GM19238 (cell line): ENCODE data around the gene INTS4.
A peak's percentile ranks its signal among the peaks of the same experiment; 100 is the strongest.
"Not testable (repeated sequence)": the region's sequence is repeated elsewhere in the genome, so short reads cannot be mapped to it uniquely, and the experiment has no call there.

ENCODE experiments used
- DNase-seq: peaks from one replicate; pipeline ENCODE4 v3.0.0; 2011; ENCODE audit warnings: low spot score; ENCODE audit not compliant: insufficient read length

The INTS4 gene

GRCh38 chr11:78022397-78023396 is 28.2 kb upstream of the INTS4 start, which contains the start of gene KCTD14:
Gene KCTD14 (minus strand): TSS chr11:78023276. CDS start chr11:78023249, 27 bp downstream.
- DNase-seq: no peak

- no peak for DNase-seq
Observed at GRCh38 chr11:78021611-78022010, 27.1 kb upstream of the INTS4 start.

DNA sequence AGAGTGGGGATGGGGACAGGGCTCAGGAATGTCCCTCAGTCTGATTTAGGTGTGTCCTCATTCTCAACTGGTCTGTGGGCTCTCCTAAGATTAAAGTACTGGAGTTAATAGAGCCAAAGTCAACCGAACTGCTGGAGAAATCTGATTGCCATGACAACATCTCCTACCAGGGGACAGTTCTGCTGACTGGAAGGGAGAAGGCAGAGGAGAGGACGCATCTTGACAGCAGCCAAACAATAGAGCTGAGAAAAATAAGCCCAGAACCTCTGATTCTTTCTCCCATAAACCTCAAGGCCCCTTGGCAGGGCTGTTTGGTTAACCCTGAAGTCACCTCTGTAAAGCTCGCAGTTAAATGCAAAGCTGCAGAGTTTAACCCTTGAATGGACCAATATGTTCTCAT is 25.8 kb upstream of the INTS4 start:
- DNase-seq: no peak

GRCh38 chr11:78019808-78020207 is 25.3 kb upstream of the INTS4 start:
- no peak for DNase-seq

GRCh38 chr11:78015878-78016277 is 21.4 kb upstream of the INTS4 start:
- DNase-seq: no peak

GRCh38 chr11:78014937-78015520 is 20.6 kb upstream of the INTS4 start:
- DNase-seq: not testable (repeated sequence)

DNA sequence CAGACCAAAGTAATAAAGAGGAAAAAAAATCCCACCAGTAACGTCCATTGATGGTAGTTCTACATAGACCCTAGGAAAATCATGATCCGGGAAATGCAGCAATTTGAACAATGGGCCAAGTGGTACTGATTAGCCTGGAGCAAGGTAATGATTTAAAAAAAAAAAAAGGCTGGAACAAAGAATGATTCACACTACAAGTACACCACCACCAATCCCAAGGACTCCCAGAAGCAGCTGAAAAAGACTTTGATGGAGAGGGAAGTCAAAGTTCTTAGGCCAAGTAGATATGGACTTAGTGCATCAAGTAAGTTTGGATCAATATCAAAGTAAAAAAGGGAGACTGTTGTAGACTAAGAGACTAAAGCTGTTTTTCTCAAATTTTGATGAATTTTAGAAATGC is 16.8 kb upstream of the INTS4 start:
- DNase-seq: no peak

DNA sequence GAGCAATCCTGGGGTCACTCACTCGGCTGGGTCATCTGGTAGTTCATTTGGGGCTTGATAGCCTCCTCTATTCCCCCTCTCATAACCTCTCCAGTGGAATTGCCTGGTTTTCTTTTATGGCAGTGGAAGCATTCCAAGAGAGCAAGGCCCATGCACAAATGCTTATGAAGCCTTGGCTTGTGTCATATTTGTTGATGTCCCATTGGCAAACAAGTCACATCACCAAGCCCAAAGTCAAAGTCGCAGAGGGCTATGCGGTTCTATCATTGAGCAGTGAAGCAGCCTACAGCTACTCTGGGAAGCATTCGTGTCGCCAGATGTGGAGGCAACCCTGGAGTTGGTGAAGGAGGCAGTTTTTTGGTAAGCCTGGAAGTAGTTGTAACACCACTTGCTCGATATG is 16.3 kb upstream of the INTS4 start:
- DNase-seq: no peak

DNA sequence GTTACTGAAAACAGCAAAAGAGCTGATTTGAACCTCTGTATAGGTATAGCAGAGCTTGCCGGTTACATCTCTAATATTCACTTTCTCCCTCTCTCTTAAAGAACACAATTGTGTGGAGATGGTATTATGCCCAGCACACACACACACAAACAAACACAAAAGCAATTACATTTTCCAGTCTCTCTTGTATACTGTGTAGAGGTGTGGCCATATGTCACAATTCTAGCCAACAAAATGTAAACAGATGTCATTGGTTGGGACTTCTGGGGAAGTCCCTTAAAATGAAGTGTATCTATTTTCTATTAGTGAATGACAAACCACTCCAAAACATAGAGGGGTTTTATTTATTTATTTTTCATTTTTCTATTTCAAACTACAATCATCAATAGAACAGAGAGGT is 15.8 kb upstream of the INTS4 start:
- no peak for DNase-seq

GRCh38 chr11:78009062-78009461 is 14.6 kb upstream of the INTS4 start:
- no peak for DNase-seq

DNA sequence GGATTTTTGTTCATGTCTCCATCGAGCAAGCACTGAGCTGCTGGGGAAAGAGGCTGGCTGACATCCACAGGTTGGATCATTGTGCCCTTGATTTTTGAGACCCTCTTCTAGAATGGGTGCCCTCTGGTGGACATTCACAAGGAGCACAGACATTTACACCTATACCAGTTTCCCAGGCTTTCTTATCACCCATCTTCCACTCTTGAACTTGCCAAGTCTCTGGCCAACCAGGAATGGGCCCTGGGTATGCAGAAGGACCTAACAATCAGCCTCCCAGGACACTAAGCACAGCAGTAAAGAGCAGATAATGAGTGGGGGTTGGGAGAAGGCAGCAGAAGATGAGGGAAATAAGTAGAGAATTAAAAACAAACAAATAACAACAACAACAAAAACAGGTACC is 5.7 kb upstream of the INTS4 start:
- no peak for DNase-seq

DNA sequence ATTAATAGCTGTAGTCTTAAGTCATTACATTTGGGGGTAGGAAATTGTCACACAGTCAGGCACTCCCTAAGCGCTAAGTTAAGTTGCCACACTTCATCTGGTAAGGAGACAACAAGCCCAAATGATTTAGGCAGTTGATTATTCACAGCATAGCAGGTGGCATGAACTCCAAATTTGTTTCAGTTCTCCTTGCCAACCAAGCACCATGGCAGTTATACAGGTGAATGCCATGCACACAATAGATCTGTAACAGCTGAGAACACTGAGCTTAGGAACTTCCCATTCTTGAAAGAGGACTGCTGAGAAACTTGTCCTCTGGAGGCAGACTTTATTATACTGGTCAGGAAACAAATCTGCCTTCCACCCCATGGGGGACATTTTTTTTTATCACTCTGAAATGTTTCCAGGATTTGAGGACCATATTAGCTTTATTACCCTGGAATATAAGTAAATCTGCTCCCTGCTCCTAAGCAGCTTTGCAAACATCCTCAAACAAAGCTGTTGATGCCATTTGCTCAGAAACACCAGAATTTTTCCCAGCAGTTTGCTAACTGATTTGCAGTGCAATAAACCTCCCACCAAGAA is 5.1 kb upstream of the INTS4 start:
- no peak for DNase-seq

DNA sequence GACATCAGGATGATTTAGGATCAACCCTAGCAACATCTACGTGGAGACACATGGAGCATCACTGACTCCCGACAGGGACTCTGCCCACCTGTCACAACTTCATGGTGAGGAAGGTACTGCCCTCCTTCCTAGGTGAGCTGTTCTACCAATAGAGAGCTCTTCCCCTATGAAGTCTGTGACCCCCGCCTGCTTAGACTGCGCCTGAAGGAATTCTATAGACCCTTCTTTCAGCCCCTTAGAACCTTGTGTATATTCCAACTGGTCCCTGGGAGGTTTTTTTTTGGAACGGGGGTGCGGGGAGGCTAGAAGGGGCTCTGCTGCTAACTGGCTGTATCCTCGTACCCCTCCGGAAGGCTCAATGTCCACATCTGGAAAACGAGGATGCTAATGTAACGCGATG is 566 bp downstream of the INTS4 start:
- no peak for DNase-seq

- DNase-seq: no peak
Observed at GRCh38 chr11:77990981-77991380, 3.5 kb downstream of the INTS4 start.

- DNase-seq: not testable (repeated sequence)
Observed at GRCh38 chr11:77986456-77986855, 8.0 kb downstream of the INTS4 start.

DNA sequence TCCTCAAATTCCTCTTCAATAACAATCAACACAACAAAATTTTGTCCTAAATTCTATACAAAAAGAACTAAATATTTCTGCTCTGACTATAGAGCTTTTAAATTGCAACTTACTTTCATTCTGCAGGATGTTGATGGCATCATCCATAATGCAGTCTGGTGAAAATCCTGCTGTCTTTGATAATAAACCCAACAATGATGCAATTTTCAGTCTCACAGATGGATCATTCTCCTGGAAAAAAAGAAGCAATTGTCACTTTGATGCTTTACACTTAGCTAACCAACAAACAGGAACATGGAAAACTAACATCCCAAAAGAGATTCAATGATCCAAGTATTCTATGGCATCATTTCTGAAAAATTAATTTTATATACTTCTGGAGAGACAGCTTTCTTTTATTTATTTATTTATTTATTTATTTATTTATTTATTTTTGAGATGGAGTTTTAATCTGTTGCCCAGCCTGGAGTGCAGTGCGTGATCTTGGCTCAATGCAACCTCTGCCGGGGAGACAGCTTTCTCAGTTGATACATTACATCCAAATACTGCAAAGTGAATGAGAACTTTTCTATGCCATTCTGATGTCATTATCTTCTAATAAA is 13.0 kb downstream of the INTS4 start:
- no peak for DNase-seq

DNA sequence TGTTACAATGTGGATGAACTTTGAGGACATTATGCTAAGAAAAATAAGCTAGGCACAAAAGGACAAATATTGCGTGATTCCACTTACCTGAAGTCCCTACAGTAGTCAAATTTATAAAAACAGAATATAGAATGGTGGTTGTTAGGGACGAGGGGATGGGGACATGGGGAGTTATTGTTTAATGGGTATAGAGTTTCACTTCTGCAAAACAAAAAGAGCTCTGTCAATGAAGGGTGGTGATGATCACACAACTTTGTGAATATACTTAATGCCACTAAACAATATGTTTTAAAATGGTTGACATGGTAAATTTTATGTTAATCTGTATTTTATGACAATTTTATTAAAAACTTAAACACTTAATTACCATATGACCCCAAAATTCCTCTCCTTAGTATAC is 26.1 kb downstream of the INTS4 start:
- DNase-seq: peak; percentile 8

DNA sequence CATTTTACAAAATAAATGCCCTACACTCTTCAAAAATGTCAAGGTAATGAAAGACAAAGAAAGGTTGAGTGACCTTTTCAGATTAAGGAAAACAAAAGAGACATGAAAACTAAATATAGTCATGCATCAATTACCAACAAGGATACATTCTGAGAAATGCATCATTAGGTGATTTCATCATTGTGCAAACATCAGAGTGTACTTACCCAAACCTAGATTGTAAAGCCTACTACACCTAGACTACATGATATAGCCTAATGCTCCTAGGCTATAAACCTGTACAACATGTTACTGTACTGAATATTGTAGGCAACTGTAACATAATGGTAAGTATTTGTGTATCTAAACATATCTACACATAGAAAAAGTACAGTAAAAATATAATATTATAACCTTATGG is 26.7 kb downstream of the INTS4 start:
- no peak for DNase-seq

DNA sequence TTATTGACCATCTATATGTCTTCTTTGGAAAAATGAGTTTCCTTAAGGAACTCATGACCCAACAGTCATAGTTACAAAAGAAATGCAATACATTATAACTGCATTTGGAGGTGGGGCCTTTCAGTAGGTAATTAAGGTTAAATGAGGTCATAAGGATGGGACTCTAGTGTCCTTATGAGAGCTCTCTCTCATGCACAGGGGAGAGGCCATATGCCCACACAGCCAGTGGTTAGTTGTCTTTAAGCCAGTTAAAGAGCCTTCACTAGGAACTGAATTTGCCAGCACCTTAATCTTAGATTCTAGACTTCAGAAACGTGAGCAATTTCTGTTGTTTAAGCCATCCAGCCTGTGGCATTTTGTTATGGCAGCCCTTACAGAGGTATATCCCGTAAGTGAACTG is 27.3 kb downstream of the INTS4 start:
- no peak for DNase-seq

DNA sequence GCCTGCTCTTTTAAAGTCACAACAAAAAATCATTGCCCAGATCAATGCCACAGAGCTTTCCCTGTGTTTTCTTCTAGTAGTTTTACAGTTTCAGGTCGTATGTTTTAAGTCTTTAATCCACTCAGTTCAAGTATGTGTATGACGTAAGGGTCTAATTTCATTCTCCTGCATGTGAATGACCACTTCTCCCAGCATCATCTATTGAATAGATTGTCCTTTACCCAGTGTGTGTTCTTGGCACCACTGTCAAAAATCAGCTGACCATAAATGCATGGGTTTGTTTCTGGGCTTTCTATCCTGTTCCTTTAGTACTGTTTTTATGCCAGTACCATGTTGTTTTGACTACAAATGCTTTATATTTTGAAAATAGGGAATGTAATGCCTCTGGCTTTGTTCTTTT is 28.1 kb downstream of the INTS4 start:
- DNase-seq: no peak

GRCh38 chr11:77959434-77959833 is 35.0 kb downstream of the INTS4 start:
- DNase-seq: no peak
